Chondrocyte (in vitro differentiated cells): Measurements from ENCODE around the gene ISL2. TPM values are rescaled to one million over a fixed set of nuclear protein-coding genes. Genes with fewer than 3 reads are reported as not detected.

Source experiments
- DNase-seq: peaks from one replicate; pipeline ENCODE4 v3.0.0; 2021; ENCODE audit warnings: mixed read lengths, low spot score
- H3K27ac Mint-ChIP-seq: one replicate; pipeline ENCODE4 v1.8.0; 2021; ENCODE audit warnings: mild to moderate bottlenecking, moderate library complexity, mixed read lengths; ENCODE audit not compliant: unreplicated experiment
- H3K27me3 Mint-ChIP-seq: 2 replicates; pipeline ENCODE4 v1.8.0; 2021; ENCODE audit warnings: low read depth, mixed read lengths
- H3K36me3 Mint-ChIP-seq: 2 replicates; pipeline ENCODE4 v1.8.0; 2021; ENCODE audit warnings: low read depth, mixed read lengths
- H3K4me1 Mint-ChIP-seq: 2 replicates; pipeline ENCODE4 v1.8.0; 2021; ENCODE audit warnings: low read depth, mild to moderate bottlenecking, mixed read lengths
- H3K4me3 Mint-ChIP-seq: one replicate; pipeline ENCODE4 v1.8.0; 2021; ENCODE audit warnings: mild to moderate bottlenecking, moderate library complexity, mixed read lengths; ENCODE audit not compliant: unreplicated experiment
- H3K9me3 Mint-ChIP-seq: 2 replicates; pipeline ENCODE4 v1.8.0; 2021; ENCODE audit warnings: low read depth, mixed read lengths
- CTCF ChIP-seq: fragments of 200-600 bp; sonication (generic); IDR thresholded peaks from 2 replicates; pipeline ENCODE4 v1.5.0; 2021; ENCODE audit warnings: antibody characterized with exemption, mild to moderate bottlenecking, moderate library complexity
- total RNA-seq: library from RNA; stranded (reverse); gene quantifications from 3 replicates; pipeline ENCODE4 v1.2.1, GENCODE V29; 2021

ISL2 gene
- total RNA-seq, 1 donor from 2014 or later, result not detected

- peak; percentile 53 for TF ChIP-seq CTCF
- H3K9me3 Mint-ChIP-seq, result no peaks in the 10 kb centered on the region
- H3K36me3 Mint-ChIP-seq, result peaks cover 6% of the 10 kb centered on the region
- DNase-seq, result no peak
- peaks cover 56% of the 10 kb centered on the region for H3K27me3 Mint-ChIP-seq
- H3K4me1 Mint-ChIP-seq, result peaks cover 26% of the 10 kb centered on the region
- H3K4me3 Mint-ChIP-seq, result no peak overlapping the region
- H3K27ac Mint-ChIP-seq, result no peak overlapping the region
These were observed 2.7 kb upstream of the ISL2 start for GRCh38 chr15:76333720-76334437.

GRCh38 chr15:76334438-76335306 is 1.9 kb upstream of the ISL2 start:
- H3K36me3 Mint-ChIP-seq, result peaks cover 6% of the 10 kb centered on the region
- H3K27ac Mint-ChIP-seq, result no peak overlapping the region
- peaks cover 56% of the 10 kb centered on the region for H3K27me3 Mint-ChIP-seq
- no peak for DNase-seq
- H3K4me1 Mint-ChIP-seq, result peaks cover 26% of the 10 kb centered on the region
- no peaks in the 10 kb centered on the region for H3K9me3 Mint-ChIP-seq
- H3K4me3 Mint-ChIP-seq, result no peak overlapping the region
- no peak for TF ChIP-seq CTCF

- Mint-ChIP-seq H3K27ac (no peak overlapping the region), H3K4me3 (peak overlapping the region; percentile 47), H3K4me1 (peaks cover 35% of the 10 kb centered on the region), H3K36me3 (peaks cover 6% of the 10 kb centered on the region), H3K9me3 (no peaks in the 10 kb centered on the region), H3K27me3 (peaks cover 58% of the 10 kb centered on the region)
- TF ChIP-seq CTCF, result no peak
- no peak for DNase-seq
These were observed 993 bp upstream of the ISL2 start for GRCh38 chr15:76335307-76336253.

GRCh38 chr15:76337059-76337695 is 604 bp downstream of the ISL2 start:
- no peak for TF ChIP-seq CTCF
- Mint-ChIP-seq H3K9me3 (no peaks in the 10 kb centered on the region), H3K4me3 (peak overlapping the region; percentile 58), H3K36me3 (peaks cover 6% of the 10 kb centered on the region), H3K27me3 (peaks cover 71% of the 10 kb centered on the region), H3K27ac (no peak overlapping the region), H3K4me1 (peaks cover 47% of the 10 kb centered on the region)
- no peak for DNase-seq
